SK-N-MC (cell line): ENCODE measurements around the gene RAB40B.

Experiments
- EZH2 ChIP-seq: fragments of 200-600 bp; sonication (generic); IDR thresholded peaks from one replicate; pipeline ENCODE4 v1.6.1; 2017; ENCODE audit warnings: antibody characterized with exemption
- FOXP2 ChIP-seq: optimal IDR thresholded peaks from 2 replicates; pipeline ENCODE3; 2011; ENCODE audit warnings: mild to moderate bottlenecking, moderate library complexity; ENCODE audit not compliant: insufficient read depth; ENCODE audit errors: extremely low read length, control extremely low read depth
- POLR2AphosphoS5 ChIP-seq: IDR thresholded peaks from 2 replicates; pipeline ENCODE4 v1.6.1; 2012; ENCODE audit warnings: mild to moderate bottlenecking, low read depth, low read length, borderline replicate concordance

GRCh38 chr17:82696259-82696658 is 2.2 kb downstream of the RAB40B start:
- TF ChIP-seq EZH2, result no peak
- no peak for TF ChIP-seq POLR2AphosphoS5
- no peak for TF ChIP-seq FOXP2
